CD4-positive, alpha-beta T cell (primary cell): ENCODE data around the gene DENND2C. TPM values are rescaled to one million over a fixed set of nuclear protein-coding genes. Genes with fewer than 3 reads are reported as not detected.

Experiments
- ATAC-seq: fragments of 200-7000 bp; cut with Tn5 transposase; one replicate; pipeline ENCODE4 v1.10.0; 2022; ENCODE audit warnings: mild to moderate bottlenecking; ENCODE audit not compliant: poor library complexity
- CTCF ChIA-PET: fragments of 350-600 bp; sonication (Branson Sonifier 250); formaldehyde crosslinking; loops from one replicate; lab custom pipeline; 2021; ENCODE audit warnings: antibody characterized with exemption, inconsistent platforms; lab: Charles Lee
- POLR2A ChIA-PET: fragments of 350-600 bp; sonication (Branson Sonifier 250); formaldehyde crosslinking; loops from one replicate; lab custom pipeline; 2021; ENCODE audit warnings: antibody characterized with exemption, inconsistent platforms; lab: Charles Lee
- DNase-seq, 14 experiments: peaks; one replicate each; pipeline ENCODE4 v3.0.0-alpha.2; 2013 to 2020; ENCODE audit warnings: mixed read lengths in 2 of 14
- H3K27ac ChIP-seq, 2 donors: one replicate each; pipeline versions ENCODE4 v1.5.1 to v1.7.0; 2013; ENCODE audit warnings: low read length in 2 of 2, low read depth in 1 of 2, mild to moderate bottlenecking in 1 of 2
- H3K27me3 ChIP-seq, 2 experiments: 1 replicate in 1 of 2; 2 replicates in 1 of 2; pipeline versions ENCODE4 v1.6.1 to v1.7.0; 2013; ENCODE audit warnings: low read length in 2 of 2, control low read depth in 1 of 2, mild to moderate bottlenecking in 1 of 2, moderate library complexity in 1 of 2; ENCODE audit not compliant: insufficient read depth in 2 of 2, control insufficient read depth in 1 of 2
- H3K36me3 ChIP-seq: one replicate; pipeline ENCODE4 v1.6.1; 2013; ENCODE audit warnings: low read length, control low read depth; ENCODE audit not compliant: insufficient read depth
- H3K4me1 ChIP-seq: one replicate; pipeline ENCODE4 v1.6.1; 2013; ENCODE audit warnings: low read length, control low read depth; ENCODE audit not compliant: insufficient read depth
- H3K4me3 ChIP-seq: one replicate; pipeline ENCODE4 v1.5.1; 2013; ENCODE audit warnings: mild to moderate bottlenecking, low read length, moderate library complexity
- H3K9me3 ChIP-seq, 2 experiments: 1 replicate in 1 of 2; 2 replicates in 1 of 2; pipeline versions ENCODE4 v1.6.1 to v1.7.0; 2013; ENCODE audit warnings: low read length in 2 of 2, mild to moderate bottlenecking in 2 of 2, control low read depth in 1 of 2, moderate library complexity in 1 of 2; ENCODE audit not compliant: control insufficient read depth in 1 of 2, insufficient read depth in 1 of 2
- H3K27ac Mint-ChIP-seq: one replicate; pipeline ENCODE4 v1.8.0; 2020; ENCODE audit warnings: mixed read lengths
- H3K27me3 Mint-ChIP-seq: one replicate; pipeline ENCODE4 v1.8.0; 2021; ENCODE audit warnings: mixed read lengths
- H3K36me3 Mint-ChIP-seq: one replicate; pipeline ENCODE4 v1.8.0; 2021; ENCODE audit warnings: low read depth, mixed read lengths
- H3K4me1 Mint-ChIP-seq: one replicate; pipeline ENCODE4 v1.8.0; 2021; ENCODE audit warnings: low read depth, mixed read lengths
- H3K4me3 Mint-ChIP-seq: one replicate; pipeline ENCODE4 v1.8.0; 2020; ENCODE audit warnings: mild to moderate bottlenecking, mixed read lengths
- H3K9me3 Mint-ChIP-seq: one replicate; pipeline ENCODE4 v1.8.0; 2020; ENCODE audit warnings: mixed read lengths
- CTCF ChIP-seq: fragments of 200-600 bp; IDR thresholded peaks from one replicate; pipeline ENCODE4 v1.8.0; 2022; ENCODE audit warnings: antibody characterized with exemption, mild to moderate bottlenecking
- intact Hi-C, 2 experiments: fragments of 100-400 bp; cut with DNase I in 1 of 2; cut with micrococcal nuclease in 1 of 2; formaldehyde crosslinking; loops; one replicate each; pipeline versions ENCODE4 v1.15.1 to v1.9.0; 2023 to 2025; cut with DNase I, micrococcal nuclease
- total RNA-seq, 174 experiments: library from RNA in 2 of 174; stranded (reverse) in 2 of 174; gene quantifications; one replicate each; pipeline ENCODE4 v1.2.3 and lab custom pipeline; 2021 to 2026

The DENND2C gene
- total RNA-seq, 2 experiments from 2014 or later, result 1.6 to 2.0 TPM

- Mint-ChIP-seq H3K9me3 (no peaks in the 10 kb centered on the region), H3K36me3 (no peaks in the 10 kb centered on the region), H3K27ac (no peak overlapping the region), H3K4me3 (no peak overlapping the region), H3K4me1 (no peaks in the 10 kb centered on the region), H3K27me3 (peaks cover 52% of the 10 kb centered on the region)
- ATAC-seq (no peak), DNase-seq (no peak)
- H3K4me3 ChIP-seq, result no peak overlapping the region
- no peaks in the 10 kb centered on the region for H3K36me3 ChIP-seq
- peaks cover 5 to 9% of the 10 kb centered on the region in 2 experiments for H3K27me3 ChIP-seq
- H3K27ac ChIP-seq, result no peak overlapping the region
- no peaks in the 10 kb centered on the region for H3K4me1 ChIP-seq
- H3K9me3 ChIP-seq, result no peaks in the 10 kb centered on the region
- CTCF ChIA-PET, result no interaction called here
- intact Hi-C loops, result no loop called here
- POLR2A ChIA-PET, result no interaction called here
- no peak for TF ChIP-seq CTCF
These were observed 20.3 kb upstream of the DENND2C start for GRCh38 chr1:114690148-114690547.

GRCh38 chr1:114688526-114688925 lies 18.7 kb upstream of the DENND2C start:
- no peak for TF ChIP-seq CTCF
- ChIA-PET POLR2A (no interaction called here), CTCF (no interaction called here)
- Mint-ChIP-seq H3K9me3 (no peaks in the 10 kb centered on the region), H3K27me3 (peaks cover 57% of the 10 kb centered on the region), H3K4me1 (no peaks in the 10 kb centered on the region), H3K27ac (no peak overlapping the region), H3K4me3 (no peak overlapping the region), H3K36me3 (no peaks in the 10 kb centered on the region)
- no peak for ATAC-seq
- H3K27ac ChIP-seq, result no peak overlapping the region
- no peaks in the 10 kb centered on the region for H3K4me1 ChIP-seq
- intact Hi-C loops, result no loop called here
- no peak for DNase-seq
- H3K27me3 ChIP-seq, result peaks cover 5 to 9% of the 10 kb centered on the region in 2 experiments
- H3K36me3 ChIP-seq, result no peaks in the 10 kb centered on the region
- no peaks in the 10 kb centered on the region for H3K9me3 ChIP-seq
- no peak overlapping the region for H3K4me3 ChIP-seq

GRCh38 chr1:114685851-114686250 lies 16.0 kb upstream of the DENND2C start:
- no peak overlapping the region for H3K27ac ChIP-seq
- H3K4me3 Mint-ChIP-seq, result no peak overlapping the region
- H3K4me3 ChIP-seq, result no peak overlapping the region
- no peaks in the 10 kb centered on the region for H3K36me3 Mint-ChIP-seq
- H3K27ac Mint-ChIP-seq, result no peak overlapping the region
- DNase-seq (no peak), ATAC-seq (no peak)
- CTCF ChIA-PET, result interaction anchor here (1.3 kb wide), 1 partner anchor 17 kb away, joined by 4 read pairs; no protein-coding TSS in a partner anchor
- no peaks in the 10 kb centered on the region for H3K9me3 Mint-ChIP-seq
- no peaks in the 10 kb centered on the region for H3K4me1 ChIP-seq
- intact Hi-C loops, result no loop called here
- no peaks in the 10 kb centered on the region for H3K36me3 ChIP-seq
- H3K27me3 Mint-ChIP-seq, result peaks cover 59% of the 10 kb centered on the region
- peaks cover 9% of the 10 kb centered on the region in 2 experiments for H3K27me3 ChIP-seq
- POLR2A ChIA-PET, result no interaction called here
- TF ChIP-seq CTCF, result no peak
- no peaks in the 10 kb centered on the region for H3K4me1 Mint-ChIP-seq
- no peaks in the 10 kb centered on the region for H3K9me3 ChIP-seq
